IMR-90 (cell line): Measurements from ENCODE around the gene NLGN1. TPM values are rescaled to one million over a fixed set of nuclear protein-coding genes. Genes with fewer than 3 reads are reported as not detected.

ENCODE experiments used
- polyA plus RNA-seq, 3 experiments: library from polyadenylated mRNA; depleted of rRNA; stranded (reverse); fragments of >200 nt; gene quantifications; 2 replicates each; pipeline ENCODE4 v1.2.3, GENCODE V29; 2012; ENCODE audit warnings: low replicate concordance in 1 of 3
- total RNA-seq: library from RNA; depleted of rRNA; stranded (reverse); fragments of >200 nt; gene quantifications from 2 replicates; pipeline ENCODE4 v1.2.3, GENCODE V29; 2012
- TF ChIP-seq, protein P1 (sequence below): fragments of 150-350 bp; IDR thresholded peaks from 2 replicates; pipeline ENCODE4 v1.6.1; 2016; ENCODE audit warnings: low read depth, mild to moderate bottlenecking, low read length, moderate library complexity, borderline replicate concordance

Gene NLGN1
- total and polyA plus RNA-seq, 2 of the 4 experiments (the other 2 are of a cell fraction): 1.8 to 12.5 TPM

DNA sequence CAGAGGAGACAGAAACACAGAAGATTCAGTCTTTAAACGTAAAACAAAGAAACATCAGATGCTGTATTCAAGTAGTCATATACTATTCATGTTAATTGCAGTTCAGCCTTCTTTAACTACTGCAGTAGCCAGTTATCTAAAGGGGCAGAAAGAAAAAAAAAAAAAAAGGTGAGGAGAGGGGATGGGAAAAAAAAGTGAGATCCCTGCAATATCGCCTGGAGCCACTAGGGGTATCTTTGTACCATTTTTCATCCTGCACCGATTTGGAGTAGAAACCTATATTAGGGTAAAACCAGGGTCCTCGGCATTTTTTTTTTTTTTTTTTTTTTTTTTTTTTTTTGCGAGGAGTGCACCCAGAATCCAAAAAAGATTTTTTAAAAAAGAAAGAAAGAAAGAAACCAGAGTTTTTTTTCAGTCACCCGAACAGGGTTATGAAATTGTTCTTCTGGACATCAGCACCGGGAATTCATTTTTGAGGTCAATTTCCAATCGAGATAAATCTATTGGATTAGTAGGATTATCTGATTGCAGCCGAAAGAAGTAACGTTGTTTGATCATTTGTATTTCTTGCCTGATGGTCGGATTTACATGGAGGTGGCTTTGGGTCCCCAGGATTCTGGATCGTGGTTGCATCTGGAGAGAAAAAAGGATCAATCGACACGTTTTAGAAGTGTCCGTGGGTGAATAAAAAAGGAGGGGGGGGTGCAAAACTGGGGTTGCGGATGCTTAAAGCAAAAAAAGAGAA, 186.7 kb downstream of the NLGN1 start (continued):
- TF ChIP-seq, protein P1, sequence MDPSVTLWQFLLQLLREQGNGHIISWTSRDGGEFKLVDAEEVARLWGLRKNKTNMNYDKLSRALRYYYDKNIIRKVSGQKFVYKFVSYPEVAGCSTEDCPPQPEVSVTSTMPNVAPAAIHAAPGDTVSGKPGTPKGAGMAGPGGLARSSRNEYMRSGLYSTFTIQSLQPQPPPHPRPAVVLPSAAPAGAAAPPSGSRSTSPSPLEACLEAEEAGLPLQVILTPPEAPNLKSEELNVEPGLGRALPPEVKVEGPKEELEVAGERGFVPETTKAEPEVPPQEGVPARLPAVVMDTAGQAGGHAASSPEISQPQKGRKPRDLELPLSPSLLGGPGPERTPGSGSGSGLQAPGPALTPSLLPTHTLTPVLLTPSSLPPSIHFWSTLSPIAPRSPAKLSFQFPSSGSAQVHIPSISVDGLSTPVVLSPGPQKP: no peak
